Ovary (tissue), 3 donors: ENCODE results near the gene ABCC2.

Experiments used
- CTCF ChIP-seq, 3 donors: fragments of 450-650 bp in 2 of 3; fragments of 200-600 bp in 1 of 3; IDR thresholded peaks; one replicate each; pipeline versions ENCODE4 v1.5.1 to v1.8.0; 2016 to 2022; ENCODE audit warnings: antibody characterized with exemption in 3 of 3, mild to moderate bottlenecking in 1 of 3
- EP300 ChIP-seq: sonication (generic); formaldehyde crosslinking; IDR thresholded peaks from one replicate; pipeline ENCODE4 v1.6.1; 2017; ENCODE audit warnings: antibody characterized with exemption
- donor health status: DM: no; HTN: no; CAD: no.

GRCh38 chr10:99748823-99749451, 33.5 kb upstream of the ABCC2 start:
- TF ChIP-seq EP300, result no peak
- TF ChIP-seq CTCF (IDR thresholded peaks at IDR 0.05), result no peak
